ENCODE data around the gene FOXK1. TPM values are rescaled to one million over a fixed set of nuclear protein-coding genes. Genes with fewer than 3 reads are reported as not detected.

FOXK1 gene
- total and polyA plus RNA-seq, 2 of the 13 experiments (the other 11 are each of a cell fraction or from before 2014, with no cell fraction given), result 4.6 to 8.8 TPM

DNA sequence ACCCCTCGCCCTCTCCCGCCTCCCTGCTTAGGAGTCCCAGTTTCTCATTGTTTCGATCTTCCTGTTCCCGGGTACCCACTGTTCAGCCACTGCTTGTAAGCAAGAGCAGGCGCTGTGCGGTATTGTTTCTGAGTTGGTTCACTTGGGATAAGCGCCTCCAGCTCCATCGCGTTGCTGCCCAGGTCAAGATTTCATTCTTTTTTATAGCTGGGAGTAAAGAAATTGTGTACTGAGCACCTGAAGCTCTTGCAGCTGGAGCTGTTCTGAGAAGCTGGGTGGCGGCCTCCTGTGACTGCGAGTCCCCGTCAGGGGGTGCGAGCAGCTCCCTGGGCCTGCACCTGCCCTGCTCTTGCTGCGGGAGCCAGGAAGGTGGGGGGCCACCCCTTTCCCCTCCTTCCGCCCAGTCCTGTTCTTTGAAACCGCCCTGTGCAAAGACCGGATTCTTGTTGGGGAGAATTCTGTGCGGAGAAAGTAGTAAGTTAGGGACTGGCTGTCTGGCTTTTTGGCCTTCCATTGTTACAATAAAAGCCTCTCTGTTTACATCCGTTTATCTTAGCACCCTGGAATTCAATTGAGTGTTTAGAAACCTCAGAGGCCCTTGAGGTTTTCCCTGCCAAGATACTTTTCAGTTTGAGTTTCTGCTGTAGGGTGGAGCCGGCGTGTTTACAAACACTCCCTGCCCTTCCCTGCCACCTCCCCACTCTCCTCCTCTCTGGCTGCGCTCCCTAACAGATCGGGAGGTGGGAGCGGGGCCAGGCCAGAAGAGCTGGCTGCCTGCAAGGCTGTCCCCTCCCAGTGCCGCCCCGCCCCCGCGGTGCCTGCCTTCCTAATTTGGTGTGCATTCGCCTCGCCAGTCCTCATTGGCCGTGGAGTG lies 62.5 kb downstream of the FOXK1 start (continued):
- TF ChIP-seq FOXK2 (IDR thresholded peaks at IDR 0.05), result peak; percentile 70; the same call in 1 of the 2 replicates
- no peak for TF ChIP-seq ZNF605 (CRISPR knock-in tag; IDR thresholded peaks at IDR 0.05)
- TF ChIP-seq NFYB (CRISPR knock-in tag; IDR thresholded peaks at IDR 0.05), result peak; percentile 21; the same call in 1 of the 2 replicates
- TF ChIP-seq, protein P1, sequence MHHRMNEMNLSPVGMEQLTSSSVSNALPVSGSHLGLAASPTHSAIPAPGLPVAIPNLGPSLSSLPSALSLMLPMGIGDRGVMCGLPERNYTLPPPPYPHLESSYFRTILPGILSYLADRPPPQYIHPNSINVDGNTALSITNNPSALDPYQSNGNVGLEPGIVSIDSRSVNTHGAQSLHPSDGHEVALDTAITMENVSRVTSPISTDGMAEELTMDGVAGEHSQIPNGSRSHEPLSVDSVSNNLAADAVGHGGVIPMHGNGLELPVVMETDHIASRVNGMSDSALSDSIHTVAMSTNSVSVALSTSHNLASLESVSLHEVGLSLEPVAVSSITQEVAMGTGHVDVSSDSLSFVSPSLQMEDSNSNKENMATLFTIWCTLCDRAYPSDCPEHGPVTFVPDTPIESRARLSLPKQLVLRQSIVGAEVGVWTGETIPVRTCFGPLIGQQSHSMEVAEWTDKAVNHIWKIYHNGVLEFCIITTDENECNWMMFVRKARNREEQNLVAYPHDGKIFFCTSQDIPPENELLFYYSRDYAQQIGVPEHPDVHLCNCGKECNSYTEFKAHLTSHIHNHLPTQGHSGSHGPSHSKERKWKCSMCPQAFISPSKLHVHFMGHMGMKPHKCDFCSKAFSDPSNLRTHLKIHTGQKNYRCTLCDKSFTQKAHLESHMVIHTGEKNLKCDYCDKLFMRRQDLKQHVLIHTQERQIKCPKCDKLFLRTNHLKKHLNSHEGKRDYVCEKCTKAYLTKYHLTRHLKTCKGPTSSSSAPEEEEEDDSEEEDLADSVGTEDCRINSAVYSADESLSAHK (CRISPR knock-in tag; IDR thresholded peaks at IDR 0.05; ENCODE audit: borderline replicate concordance), result no peak
- TF ChIP-seq HMG20B (CRISPR knock-in tag; conservative IDR thresholded peaks at IDR 0.05), result peak; percentile 38; the same call in 1 of the 2 replicates
- TF ChIP-seq CBX2 (IDR thresholded peaks at IDR 0.05; ENCODE audit: low read depth, low read length), result no peak
- TF ChIP-seq CBX2 (CRISPR knock-in tag; IDR thresholded peaks at IDR 0.05; ENCODE audit: low read depth), result no peak
- no peak; the same call in 1 of the 2 replicates for TF ChIP-seq TAF1 (CRISPR knock-in tag; IDR thresholded peaks at IDR 0.05)
- TF ChIP-seq GABPB1 (CRISPR knock-in tag; IDR thresholded peaks at IDR 0.05), result peak; percentile 49; the same call in 1 of the 2 replicates
- TF ChIP-seq, protein P2, sequence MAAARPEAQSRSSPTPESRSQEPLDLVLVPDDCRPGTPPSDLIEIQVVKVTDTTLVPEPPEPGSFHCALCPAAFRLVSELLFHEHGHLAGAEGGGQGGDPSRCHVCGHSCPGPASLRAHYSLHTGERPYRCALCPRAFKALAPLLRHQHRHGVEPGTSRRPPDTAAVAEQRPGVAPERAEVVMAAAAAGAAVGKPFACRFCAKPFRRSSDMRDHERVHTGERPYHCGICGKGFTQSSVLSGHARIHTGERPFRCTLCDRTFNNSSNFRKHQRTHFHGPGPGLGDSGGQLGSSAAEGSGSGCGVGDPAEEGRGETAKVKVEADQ (CRISPR knock-in tag; IDR thresholded peaks at IDR 0.05; ENCODE audit: borderline replicate concordance), result no peak
- no peak for TF ChIP-seq ZNF160 (CRISPR knock-in tag; IDR thresholded peaks at IDR 0.05)
- TF ChIP-seq, protein P3, sequence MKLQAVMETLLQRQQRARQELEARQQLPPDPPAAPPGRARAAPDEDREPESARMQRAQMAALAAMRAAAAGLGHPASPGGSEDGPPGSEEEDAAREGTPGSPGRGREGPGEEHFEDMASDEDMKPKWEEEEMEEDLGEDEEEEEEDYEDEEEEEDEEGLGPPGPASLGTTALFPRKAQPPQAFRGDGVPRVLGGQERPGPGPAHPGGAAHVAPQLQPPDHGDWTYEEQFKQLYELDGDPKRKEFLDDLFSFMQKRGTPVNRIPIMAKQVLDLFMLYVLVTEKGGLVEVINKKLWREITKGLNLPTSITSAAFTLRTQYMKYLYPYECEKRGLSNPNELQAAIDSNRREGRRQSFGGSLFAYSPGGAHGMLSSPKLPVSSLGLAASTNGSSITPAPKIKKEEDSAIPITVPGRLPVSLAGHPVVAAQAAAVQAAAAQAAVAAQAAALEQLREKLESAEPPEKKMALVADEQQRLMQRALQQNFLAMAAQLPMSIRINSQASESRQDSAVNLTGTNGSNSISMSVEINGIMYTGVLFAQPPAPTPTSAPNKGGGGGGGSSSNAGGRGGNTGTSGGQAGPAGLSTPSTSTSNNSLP (IDR thresholded peaks at IDR 0.05; ENCODE audit: low read depth, low read length), result 0 out of 2 replicates have a peak, but pooled peaks have one; percentile 46
- TF ChIP-seq ZBTB42 (CRISPR knock-in tag; IDR thresholded peaks at IDR 0.05), result no peak
- no peak for TF ChIP-seq ZNF282 (IDR thresholded peaks at IDR 0.05; ENCODE audit: partially characterized antibody)
- TF ChIP-seq, protein P4, sequence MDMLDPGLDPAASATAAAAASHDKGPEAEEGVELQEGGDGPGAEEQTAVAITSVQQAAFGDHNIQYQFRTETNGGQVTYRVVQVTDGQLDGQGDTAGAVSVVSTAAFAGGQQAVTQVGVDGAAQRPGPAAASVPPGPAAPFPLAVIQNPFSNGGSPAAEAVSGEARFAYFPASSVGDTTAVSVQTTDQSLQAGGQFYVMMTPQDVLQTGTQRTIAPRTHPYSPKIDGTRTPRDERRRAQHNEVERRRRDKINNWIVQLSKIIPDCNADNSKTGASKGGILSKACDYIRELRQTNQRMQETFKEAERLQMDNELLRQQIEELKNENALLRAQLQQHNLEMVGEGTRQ (IDR thresholded peaks at IDR 0.05; ENCODE audit: low read depth, low read length), result no peak
- TF ChIP-seq, protein P4 (CRISPR knock-in tag; IDR thresholded peaks at IDR 0.05; ENCODE audit: borderline replicate concordance), result peak; percentile 69; the same call in 1 of the 2 replicates
- TF ChIP-seq NAIF1 (CRISPR knock-in tag; IDR thresholded peaks at IDR 0.05; ENCODE audit: borderline replicate concordance), result no peak
- peak; percentile 39; the same call in 1 of the 2 replicates for TF ChIP-seq GFI1 (CRISPR knock-in tag; IDR thresholded peaks at IDR 0.05; ENCODE audit: borderline replicate concordance)
- TF ChIP-seq TSC22D2 (CRISPR knock-in tag; IDR thresholded peaks at IDR 0.05; ENCODE audit: borderline replicate concordance), result peak; percentile 31; the same call in 1 of the 2 replicates

Measured in HepG2 (cell line).